Measurements from ENCODE around the gene C6orf89. TPM values are rescaled to one million over a fixed set of nuclear protein-coding genes. Genes with fewer than 3 reads are reported as not detected.

The C6orf89 gene
- total and polyA plus RNA-seq, 2 of the 13 experiments (the other 11 are each of a cell fraction or from before 2014, with no cell fraction given): 22.1 to 32.2 TPM

GRCh38 chr6:36852481-36853147 is 33.1 kb upstream of the C6orf89 start (continued):
- TF ChIP-seq E2F5 (CRISPR knock-in tag; conservative IDR thresholded peaks at IDR 0.05) (no peak), KDM4B (CRISPR knock-in tag; IDR thresholded peaks at IDR 0.05) (no peak), ZNF782 (CRISPR knock-in tag; IDR thresholded peaks at IDR 0.05; ENCODE audit: borderline replicate concordance) (no peak), STAT6 (CRISPR knock-in tag; IDR thresholded peaks at IDR 0.05; ENCODE audit: borderline replicate concordance) (no peak), CENPBD1 (CRISPR knock-in tag; IDR thresholded peaks at IDR 0.05; ENCODE audit: borderline replicate concordance, low read depth) (no peak), HNF4A (CRISPR knock-in tag; IDR thresholded peaks at IDR 0.05) (peak; percentile 85), ZNF260 (CRISPR knock-in tag; IDR thresholded peaks at IDR 0.05; ENCODE audit: borderline replicate concordance, low read depth) (no peak), MYC (CRISPR knock-in tag; IDR thresholded peaks at IDR 0.05; ENCODE audit: borderline replicate concordance) (no peak), U2AF1 (optimal IDR thresholded peaks at IDR 0.05; ENCODE audit: low read depth, low read length) (no peak), ZNF780A (CRISPR knock-in tag; IDR thresholded peaks at IDR 0.05) (no peak), ZNF292 (CRISPR knock-in tag; IDR thresholded peaks at IDR 0.05; ENCODE audit: borderline replicate concordance, low read depth) (peak; percentile 19; the same call in 1 of the 2 replicates), HBP1 (CRISPR knock-in tag; IDR thresholded peaks at IDR 0.05; ENCODE audit: low read depth) (peak; percentile 39; the same call in 1 of the 2 replicates), SP4 (CRISPR knock-in tag; IDR thresholded peaks at IDR 0.05) (no peak), ZNF44 (CRISPR knock-in tag; IDR thresholded peaks at IDR 0.05) (no peak), HDAC1 (CRISPR knock-in tag; IDR thresholded peaks at IDR 0.05) (no peak), ZNF678 (CRISPR knock-in tag; IDR thresholded peaks at IDR 0.05) (no peak), ZEB1 (IDR thresholded peaks at IDR 0.05; ENCODE audit: insufficient replicate concordance, low read depth) (no peak)
- TF ChIP-seq, protein P1, sequence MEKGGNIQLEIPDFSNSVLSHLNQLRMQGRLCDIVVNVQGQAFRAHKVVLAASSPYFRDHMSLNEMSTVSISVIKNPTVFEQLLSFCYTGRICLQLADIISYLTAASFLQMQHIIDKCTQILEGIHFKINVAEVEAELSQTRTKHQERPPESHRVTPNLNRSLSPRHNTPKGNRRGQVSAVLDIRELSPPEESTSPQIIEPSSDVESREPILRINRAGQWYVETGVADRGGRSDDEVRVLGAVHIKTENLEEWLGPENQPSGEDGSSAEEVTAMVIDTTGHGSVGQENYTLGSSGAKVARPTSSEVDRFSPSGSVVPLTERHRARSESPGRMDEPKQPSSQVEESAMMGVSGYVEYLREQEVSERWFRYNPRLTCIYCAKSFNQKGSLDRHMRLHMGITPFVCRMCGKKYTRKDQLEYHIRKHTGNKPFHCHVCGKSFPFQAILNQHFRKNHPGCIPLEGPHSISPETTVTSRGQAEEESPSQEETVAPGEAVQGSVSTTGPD (CRISPR knock-in tag; IDR thresholded peaks at IDR 0.05): no peak
- TF ChIP-seq, protein P2, sequence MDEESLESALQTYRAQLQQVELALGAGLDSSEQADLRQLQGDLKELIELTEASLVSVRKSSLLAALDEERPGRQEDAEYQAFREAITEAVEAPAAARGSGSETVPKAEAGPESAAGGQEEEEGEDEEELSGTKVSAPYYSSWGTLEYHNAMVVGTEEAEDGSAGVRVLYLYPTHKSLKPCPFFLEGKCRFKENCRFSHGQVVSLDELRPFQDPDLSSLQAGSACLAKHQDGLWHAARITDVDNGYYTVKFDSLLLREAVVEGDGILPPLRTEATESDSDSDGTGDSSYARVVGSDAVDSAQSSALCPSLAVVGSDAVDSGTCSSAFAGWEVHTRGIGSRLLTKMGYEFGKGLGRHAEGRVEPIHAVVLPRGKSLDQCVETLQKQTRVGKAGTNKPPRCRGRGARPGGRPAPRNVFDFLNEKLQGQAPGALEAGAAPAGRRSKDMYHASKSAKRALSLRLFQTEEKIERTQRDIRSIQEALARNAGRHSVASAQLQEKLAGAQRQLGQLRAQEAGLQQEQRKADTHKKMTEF (CRISPR knock-in tag; IDR thresholded peaks at IDR 0.05): 0 out of 2 replicates have a peak, but pooled peaks have one; percentile 24

All from HepG2 (cell line).